ENCODE measurements around the gene QSOX1.
"Not testable (repeated sequence)": the region's sequence is repeated elsewhere in the genome, so short reads cannot be mapped to it uniquely, and the experiment has no call there.

Gene QSOX1, protein sequence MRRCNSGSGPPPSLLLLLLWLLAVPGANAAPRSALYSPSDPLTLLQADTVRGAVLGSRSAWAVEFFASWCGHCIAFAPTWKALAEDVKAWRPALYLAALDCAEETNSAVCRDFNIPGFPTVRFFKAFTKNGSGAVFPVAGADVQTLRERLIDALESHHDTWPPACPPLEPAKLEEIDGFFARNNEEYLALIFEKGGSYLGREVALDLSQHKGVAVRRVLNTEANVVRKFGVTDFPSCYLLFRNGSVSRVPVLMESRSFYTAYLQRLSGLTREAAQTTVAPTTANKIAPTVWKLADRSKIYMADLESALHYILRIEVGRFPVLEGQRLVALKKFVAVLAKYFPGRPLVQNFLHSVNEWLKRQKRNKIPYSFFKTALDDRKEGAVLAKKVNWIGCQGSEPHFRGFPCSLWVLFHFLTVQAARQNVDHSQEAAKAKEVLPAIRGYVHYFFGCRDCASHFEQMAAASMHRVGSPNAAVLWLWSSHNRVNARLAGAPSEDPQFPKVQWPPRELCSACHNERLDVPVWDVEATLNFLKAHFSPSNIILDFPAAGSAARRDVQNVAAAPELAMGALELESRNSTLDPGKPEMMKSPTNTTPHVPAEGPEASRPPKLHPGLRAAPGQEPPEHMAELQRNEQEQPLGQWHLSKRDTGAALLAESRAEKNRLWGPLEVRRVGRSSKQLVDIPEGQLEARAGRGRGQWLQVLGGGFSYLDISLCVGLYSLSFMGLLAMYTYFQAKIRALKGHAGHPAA

DNA sequence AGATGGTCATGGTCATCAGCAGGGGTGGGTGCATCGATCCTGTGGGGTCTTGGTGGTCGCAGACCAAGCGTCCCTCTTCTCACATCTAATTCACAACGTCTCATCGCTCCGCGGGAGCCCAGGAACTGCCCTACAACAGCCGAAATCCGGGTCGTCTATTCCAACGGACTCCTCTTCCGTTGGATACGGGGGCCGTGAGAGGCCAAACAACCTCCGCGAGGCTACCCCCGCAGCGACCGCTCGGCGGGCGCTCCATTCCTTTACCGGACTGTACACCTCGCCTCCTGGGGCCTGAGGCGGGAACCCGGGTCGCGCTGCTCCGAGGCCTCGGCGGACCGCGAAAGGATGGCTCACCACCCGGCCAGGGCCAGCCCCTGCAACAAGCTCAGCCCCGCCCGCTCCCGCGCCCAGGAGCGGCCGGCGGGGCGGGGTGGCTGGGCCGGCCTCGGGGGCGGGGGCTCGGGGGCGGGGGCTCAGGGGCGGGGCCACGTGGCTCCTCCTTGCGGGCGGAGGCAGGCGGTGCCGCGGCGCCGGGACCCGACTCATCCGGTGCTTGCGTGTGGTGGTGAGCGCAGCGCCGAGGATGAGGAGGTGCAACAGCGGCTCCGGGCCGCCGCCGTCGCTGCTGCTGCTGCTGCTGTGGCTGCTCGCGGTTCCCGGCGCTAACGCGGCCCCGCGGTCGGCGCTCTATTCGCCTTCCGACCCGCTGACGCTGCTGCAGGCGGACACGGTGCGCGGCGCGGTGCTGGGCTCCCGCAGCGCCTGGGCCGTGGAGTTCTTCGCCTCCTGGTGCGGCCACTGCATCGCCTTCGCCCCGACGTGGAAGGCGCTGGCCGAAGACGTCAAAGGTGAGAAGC is at the start of gene QSOX1:
TSS of gene QSOX1 (plus strand) at position 545 of the 857 bp plus-strand sequence. CDS start at position 584, 39 bp downstream.
- peak; percentile 83 for DNase-seq (ENCODE audit: low read depth)

DNA sequence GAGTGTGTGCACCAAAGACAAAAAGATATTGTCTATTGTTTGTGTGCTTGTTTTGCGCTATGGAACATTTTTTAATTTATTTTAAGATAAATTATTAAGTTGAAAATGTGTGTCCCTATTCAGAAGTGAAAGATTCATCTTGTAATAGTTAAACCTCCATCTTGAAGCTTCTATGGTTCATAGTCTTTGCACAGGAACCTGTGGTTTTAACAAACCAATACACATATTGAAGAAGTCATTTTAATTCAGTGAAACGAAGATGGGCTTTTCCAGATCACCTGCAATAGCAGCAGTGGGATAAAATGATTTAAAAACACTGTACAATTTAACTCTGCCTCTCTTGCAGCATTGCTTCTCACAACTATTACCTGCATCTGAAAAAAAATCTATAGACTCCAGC is 42.6 kb upstream of the QSOX1 start:
- DNase-seq (ENCODE audit: low read depth) = no peak

DNA sequence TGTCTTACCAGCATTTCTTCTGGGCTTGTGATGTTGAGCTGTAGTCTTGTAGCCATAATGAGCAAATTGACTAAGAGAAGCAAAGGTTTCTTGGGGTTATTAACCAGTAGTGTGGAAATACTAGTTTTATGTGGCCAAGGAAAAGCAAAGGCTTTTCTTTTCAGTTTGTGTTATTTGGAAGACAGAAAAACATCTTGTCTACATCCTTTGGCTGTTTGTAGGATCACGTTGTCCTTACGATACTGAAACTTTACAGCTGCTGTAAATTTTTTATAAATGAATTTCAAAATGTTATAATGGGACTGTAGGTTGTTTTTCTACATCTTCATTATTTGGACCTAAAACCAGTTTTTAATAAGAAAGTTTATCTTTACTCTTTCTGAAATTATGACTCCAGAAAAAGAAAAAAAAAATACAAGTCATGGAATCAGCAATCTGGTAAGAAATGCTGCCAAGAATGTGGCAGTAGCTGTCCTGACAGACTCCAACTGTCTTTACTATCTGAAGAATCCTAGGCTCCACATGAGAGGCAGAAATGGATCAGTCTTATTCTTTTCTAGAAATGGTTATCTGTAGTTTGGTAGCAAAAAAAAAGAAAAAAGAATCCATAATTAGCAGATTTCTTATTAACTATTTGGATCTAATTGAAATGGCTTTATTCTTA is 41.6 kb upstream of the QSOX1 start:
- no peak for DNase-seq (ENCODE audit: low read depth)

DNA sequence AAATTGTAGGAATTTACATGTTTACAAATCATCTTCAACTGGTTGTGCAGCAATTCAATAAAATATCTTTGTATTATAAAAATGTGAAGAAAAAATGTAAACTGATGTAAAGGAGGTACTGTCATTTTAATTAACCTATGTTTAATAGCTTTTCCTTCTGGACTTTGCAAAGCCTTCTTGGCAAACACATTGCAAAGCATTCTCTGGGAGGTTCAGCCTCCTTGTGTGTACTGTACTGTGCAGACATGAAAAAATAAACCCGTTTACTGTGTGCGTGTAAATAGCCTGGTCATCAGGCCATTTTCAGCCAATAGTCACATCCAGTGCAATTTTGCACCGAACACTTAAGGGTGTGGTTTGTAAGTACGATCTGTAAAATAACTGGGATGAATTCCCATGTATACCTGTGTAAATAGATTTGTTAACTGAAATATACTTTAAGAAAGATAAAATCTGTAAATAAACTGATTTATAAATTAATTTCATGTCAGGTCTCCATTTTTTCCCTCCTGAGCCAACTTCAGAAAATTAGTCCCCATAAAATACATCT is 40.2 kb upstream of the QSOX1 start:
- no peak for DNase-seq (ENCODE audit: low read depth)

DNA sequence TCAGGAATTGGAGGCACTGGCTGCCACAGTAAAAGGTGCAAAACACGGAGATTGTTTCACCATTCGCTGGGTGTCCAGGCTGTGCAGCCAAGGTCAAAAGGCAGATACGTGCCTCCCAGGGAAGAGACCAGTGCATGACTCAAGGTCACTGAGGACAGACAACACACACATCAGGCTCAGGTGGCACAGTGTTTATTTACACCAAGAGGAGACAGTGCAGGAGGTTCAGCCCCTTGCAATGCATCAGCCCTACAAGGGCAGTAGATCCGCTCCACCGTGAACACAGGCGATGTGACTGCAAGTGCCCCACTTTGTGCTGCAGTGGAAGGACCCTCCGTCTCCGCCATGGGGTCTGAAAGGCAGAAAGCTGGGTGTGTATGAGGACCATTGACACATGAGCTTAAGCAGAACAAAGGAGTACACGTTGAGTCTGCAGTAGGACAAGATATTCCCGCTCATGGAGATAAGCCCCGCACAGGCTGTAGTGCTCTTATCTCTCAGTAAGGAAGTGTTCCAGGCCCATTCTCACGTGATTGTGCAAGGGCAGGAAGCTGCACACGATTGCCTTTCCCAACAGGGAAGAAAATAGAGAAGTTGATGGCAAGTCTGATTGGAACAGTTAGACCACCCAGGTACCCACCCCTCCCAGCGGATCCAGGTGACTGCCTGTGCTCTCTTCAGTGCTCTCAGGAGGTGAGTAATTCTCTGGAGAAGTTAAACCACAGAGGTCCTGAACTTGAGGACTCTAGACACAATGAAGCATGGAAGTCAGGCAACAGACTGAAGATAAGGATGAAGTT is 37.5 kb upstream of the QSOX1 start:
- no peak for DNase-seq (ENCODE audit: low read depth)

DNA sequence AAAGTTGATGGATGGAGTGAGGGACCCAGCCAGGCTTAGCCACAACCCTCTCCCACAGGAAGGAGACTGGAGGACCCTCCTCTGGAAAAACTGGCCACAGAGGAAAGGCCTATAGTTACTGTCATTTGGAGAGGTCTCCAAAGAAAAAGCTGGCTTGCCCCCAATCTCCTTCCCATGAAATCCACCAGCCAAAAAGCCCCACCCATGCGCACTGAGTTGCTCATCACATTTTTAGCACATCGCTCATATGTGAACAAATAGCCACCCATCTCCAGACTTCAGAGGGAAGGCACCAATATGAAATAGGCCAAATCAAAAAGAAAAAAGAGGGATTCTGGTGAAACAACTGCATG is 36.9 kb upstream of the QSOX1 start:
- DNase-seq (ENCODE audit: low read depth) = no peak

DNA sequence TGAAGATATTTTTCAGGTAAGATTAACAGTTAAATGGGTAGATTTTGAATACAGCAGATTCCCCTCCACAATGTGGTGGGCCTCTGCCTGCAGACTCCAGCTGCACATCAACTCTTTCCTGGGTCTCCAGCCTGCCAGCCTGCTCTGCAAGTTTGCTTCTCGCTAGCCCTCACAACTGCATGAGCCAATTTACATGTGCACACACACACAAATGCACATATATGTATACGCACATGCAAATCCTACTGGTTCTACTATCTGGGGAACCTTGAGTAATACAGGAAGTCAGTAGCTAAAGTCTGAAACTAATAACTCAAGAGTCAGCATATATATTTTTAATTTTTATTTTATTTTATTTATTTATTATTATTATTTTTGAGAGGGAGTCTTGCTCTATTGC is 34.8 kb upstream of the QSOX1 start:
- DNase-seq (ENCODE audit: low read depth) = no peak

DNA sequence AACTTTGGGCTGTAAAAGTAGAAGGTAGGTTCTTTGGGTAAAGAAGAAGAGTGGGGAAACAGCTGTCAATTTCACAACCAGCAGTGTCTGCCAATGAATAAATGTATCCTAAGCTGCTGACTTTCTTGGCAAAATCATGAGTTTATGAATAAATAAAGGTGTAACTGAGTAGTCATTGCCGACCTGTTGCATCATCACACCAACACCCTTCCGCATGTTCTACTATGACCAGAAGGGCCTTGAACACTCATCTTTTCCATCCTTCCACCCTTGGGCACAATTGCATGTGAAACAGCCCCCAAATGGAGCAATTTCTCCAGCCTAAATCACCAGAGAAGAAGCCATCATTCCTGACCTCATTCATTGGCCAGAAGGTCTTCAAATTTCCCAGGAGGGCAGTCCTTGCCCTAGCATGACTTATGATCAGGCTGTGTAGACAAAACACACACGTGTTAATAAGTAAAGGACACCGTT is 31.2 kb upstream of the QSOX1 start:
- no peak for DNase-seq (ENCODE audit: low read depth)

DNA sequence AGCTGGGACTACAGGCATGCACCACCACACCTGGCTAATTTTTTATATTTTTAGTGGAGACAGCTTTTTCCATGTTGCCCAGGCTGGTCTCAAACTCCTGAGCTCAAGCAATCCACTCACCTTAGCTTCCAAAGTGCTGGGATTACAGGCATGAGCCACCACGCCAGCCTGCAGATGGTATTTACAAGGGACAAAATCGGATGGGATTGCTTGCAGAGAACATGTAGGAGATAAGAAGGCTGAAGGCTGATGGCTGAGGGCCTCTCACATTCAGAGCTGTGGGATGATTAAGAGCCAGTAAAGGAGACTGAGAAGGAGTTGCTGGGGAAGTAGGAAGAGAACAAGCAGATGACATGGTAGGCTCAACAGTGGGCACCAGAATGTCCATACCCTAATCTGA is 24.0 kb upstream of the QSOX1 start:
- no peak for DNase-seq (ENCODE audit: low read depth)

DNA sequence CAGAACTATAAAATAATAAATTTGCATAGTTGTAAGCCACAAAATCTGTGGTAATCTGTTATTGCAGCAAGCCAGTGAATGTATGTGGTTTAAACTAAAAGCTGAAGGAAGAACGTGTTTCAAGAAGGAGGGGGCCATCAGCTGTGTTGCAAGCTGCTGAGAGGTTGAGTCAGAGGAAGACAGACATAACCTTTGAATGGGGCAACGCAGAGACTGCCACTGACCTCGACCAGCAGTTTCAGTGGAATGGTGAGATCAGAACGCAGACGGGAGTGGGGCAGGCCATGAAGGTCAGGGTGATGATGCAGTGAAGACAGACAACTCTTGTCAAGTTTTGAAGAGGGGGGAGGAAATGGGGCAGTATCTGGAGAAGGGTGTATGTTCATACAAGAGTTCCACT is 23.2 kb upstream of the QSOX1 start:
- DNase-seq (ENCODE audit: low read depth) = no peak

DNA sequence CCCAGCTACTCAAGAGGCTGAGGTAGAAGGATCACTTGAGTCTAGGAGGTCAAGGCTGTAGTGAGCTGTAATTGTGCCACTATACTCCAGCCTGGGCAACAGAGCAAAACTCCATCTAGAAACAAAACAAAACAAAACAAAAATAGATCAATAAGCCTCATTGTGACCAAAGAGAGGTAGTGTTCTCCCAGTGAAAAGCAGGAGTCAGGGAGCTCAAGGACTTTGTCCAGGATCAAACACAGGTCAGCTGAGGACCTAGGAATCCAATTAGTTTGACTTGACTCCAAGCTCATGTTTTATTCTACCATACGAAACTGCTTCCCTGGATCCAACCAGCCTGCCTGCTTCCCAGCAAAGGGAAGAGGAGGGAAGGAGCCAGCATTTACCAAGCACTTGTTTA is 21.5 kb upstream of the QSOX1 start:
- DNase-seq (ENCODE audit: low read depth) = no peak

DNA sequence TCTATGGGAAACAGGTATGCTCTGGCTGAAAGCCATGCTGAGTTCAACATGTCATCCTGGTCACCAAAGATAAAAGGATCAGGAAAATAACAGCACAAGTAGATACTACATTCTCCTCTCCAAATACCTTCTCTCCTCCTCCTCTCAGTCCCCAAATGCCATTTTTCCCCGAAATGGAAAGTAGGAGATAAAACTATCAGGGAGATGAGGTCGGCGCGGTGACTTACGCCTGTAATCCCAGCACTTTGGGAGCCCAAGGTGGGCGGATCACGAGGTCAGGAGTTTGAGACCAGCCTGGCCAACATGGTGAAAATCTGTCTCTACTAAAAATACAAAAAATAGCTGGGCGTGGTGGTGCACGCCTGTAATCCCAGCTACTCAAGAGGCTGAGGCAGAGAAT is 21.0 kb upstream of the QSOX1 start:
- DNase-seq (ENCODE audit: low read depth) = not testable (repeated sequence)

DNA sequence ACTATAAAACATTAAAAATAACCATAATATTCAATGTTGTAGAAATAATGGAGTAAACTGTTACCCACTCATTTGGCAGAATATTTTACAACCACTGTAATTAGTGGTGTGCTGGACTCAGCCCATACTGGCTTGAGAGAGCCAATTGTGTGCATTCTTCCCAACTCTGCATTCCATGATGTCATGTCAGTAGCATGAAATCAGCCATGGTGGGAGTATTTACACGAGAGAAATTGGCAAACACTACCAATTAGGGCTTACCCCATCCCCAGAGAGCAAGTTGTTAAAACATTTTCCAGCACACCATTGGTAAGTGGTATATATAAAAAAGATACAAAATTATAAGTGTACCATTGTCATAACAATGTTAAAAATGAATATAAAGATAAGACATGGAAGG is 19.1 kb upstream of the QSOX1 start:
- no peak for DNase-seq (ENCODE audit: low read depth)

DNA sequence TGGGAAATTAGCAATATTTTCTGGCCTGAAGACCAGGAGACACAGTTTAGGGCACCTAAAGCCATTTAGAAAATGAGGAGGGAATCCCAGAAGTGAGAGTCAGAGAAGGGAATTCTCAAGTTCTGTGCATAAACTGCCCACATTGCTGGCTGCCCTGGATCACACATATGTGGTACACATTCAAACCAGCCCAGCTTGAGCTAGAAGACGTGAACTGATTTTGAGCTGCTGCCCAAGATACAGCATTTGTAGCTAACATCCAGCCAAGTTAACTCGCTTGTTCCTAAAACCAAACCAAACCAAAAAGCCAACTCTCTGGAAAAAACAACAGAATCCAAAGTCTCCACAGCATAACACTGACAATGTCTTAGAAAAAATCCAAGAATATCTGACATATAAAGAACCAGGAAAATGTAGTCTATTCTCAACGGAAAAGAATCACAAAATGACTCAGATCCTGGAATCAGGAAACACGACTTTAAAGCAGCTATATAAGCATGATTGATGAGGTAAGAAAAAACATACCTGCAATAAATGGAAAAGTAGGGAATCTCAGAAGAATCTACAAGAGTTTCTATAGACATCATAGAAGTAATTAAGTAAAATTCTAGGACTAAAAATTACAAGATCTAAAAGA is 18.2 kb upstream of the QSOX1 start:
- no peak for DNase-seq (ENCODE audit: low read depth)

DNA sequence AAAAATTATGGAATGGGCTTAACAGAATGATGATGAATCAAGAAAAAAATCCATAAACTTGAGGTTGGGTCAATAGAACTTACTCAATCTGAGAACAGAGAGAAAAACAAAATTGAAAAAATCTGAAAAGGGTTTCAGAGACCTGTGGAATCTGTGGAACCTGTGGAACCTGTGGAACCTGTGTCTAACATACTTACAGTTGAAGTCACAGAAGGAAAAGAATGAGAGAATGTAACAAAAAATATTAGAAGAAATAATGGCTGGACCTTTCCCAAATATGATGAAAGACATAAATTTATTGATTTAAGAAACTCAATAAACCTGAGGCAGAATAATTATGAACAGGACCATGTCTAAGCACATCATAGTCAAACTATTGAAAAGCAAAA is 17.7 kb upstream of the QSOX1 start:
- DNase-seq (ENCODE audit: low read depth) = no peak

DNA sequence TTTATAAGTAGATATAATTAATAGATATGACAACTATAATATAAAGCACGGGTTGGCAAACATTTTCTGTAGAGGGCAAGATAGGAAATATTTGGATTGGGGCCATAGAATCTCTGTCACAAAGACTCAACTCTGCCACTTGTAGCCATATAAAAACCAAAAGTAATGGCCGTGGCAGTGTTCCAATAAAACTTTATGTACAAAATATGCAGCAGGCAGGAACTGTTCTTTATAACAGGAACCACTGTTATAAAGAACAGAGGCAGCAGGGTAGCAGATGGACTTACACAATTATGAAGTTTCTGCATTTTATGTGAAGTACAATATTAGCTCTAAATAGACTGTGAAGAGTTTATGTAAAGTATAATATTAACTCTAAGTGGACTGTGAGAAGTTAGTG is 16.9 kb upstream of the QSOX1 start:
- no peak for DNase-seq (ENCODE audit: low read depth)

DNA sequence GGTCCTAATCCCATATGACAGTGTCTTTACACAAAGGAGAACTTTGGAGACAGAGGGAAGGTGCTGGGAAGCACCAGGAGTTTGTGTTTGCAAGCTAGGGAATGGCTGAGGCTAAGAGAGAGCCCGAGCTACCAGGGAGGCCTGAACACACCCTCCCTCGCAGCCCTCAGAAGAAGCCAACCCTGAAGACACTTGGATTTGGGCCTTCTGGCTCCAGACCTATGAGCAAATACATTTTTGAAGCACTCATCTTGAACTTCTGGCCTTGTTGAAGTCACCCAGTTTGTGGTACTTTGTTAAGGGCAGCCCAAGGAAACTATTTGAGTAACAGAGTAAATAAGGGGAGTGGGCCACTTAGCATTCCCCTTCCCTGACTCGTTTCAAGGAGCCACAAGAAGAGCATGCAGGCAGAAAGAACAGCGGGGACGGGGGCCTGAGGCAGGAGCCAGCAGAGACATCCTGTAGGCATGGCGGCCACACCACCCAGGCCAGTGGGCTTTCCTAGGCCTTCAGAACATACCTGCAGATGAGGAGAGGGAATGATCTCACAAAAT is 13.2 kb upstream of the QSOX1 start:
- no peak for DNase-seq (ENCODE audit: low read depth)

DNA sequence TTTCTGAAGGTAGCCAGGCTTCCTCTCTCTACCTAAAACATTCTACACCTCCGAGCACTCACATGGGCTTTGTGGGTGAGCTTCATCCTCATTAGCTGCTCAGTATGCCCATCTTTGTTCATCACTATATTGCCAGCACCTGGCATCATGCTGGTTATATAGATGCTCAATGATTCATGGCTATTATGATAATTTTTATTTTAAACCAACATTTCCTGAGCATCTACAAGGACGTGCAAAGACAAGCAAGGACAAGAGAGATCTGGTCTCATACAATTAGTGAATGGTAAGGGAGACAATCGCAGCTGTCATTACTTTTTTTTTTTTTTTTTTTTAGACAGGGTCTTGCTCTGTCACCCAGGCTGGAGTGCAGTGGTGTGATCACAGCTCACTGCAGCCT is 11.3 kb upstream of the QSOX1 start:
- no peak for DNase-seq (ENCODE audit: low read depth)

DNA sequence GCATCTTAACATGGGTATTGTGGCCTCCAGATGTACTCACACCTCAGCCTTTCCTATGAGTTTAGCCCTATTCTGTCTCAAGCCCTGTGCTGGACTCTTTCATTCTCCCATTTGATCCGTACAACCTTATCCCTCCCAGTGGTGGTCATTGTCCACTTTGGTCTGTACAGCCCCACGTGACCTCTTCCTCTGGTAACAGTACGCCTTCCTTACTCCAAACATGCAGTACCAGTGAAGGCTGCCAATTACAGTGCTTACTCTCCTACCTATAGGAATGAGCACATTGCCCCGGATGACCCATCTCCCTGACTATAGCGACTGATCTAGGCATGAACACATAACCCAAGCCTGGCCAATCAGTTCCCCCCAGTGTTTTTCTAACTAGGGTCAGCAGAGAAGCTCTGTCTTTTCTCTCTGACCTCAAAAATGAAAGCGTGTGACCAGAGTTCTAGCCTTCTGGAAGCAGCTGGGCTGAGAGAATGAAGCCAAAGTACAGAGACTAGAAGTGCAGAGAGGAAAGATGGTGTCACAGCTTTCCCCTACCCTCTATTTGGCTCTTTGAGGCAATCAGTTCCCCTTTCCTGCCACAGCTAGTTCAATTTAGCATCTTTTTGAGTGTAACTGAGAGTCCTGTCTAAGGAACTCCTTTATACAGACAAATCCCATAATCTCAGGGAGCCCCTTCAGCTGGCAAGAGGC is 9.9 kb upstream of the QSOX1 start:
- DNase-seq (ENCODE audit: low read depth) = no peak

Measured in stimulated activated CD8-positive, alpha-beta memory T cell treated with anti-CD3 and anti-CD28 coated beads, Interleukin-12 subunit alpha, Interleukin-12 subunit beta, amount 100 ng/mL, for 4 hours (primary cell).